ENCODE data around the gene MAML1. TPM values are rescaled to one million over a fixed set of nuclear protein-coding genes. Genes with fewer than 3 reads are reported as not detected.

Gene MAML1
- total RNA-seq, 3 donors from 2014 or later (not counting 1 experiment from before 2014, with no cell fraction given): 28.8 to 45.4 (median 37.6) TPM

- Mint-ChIP-seq H3K4me1 (peaks cover 20 to 22% of the 10 kb centered on the region in 2 donors), H3K27me3 (ENCODE audit: low read depth in 2 of 2) (no peaks in the 10 kb centered on the region), H3K36me3 (no peaks in the 10 kb centered on the region), H3K4me3 (no peak overlapping the region), H3K27ac (peak overlapping the region; percentile 18 to 72), H3K9me3 (no peaks in the 10 kb centered on the region)
- intact Hi-C loops (cut with micrococcal nuclease): no loop called here
- Histone ChIP-seq H3K27ac (ENCODE audit: low read length) (no peak overlapping the region), H3K36me3 (ENCODE audit: control insufficient read depth, insufficient read depth, low read length) (peaks cover 51% of the 10 kb centered on the region), H3K27me3 (ENCODE audit: control insufficient read depth, insufficient read depth, low read length) (no peaks in the 10 kb centered on the region), H3K9me3 (ENCODE audit: control insufficient read depth, insufficient read depth, low read length) (no peaks in the 10 kb centered on the region), H3K4me3 (ENCODE audit: low read length) (no peak overlapping the region), H3K4me1 (ENCODE audit: control insufficient read depth, insufficient read depth, low read length) (peaks cover 6% of the 10 kb centered on the region)
- DNase-seq: no peak
- TF ChIP-seq CTCF (IDR thresholded peaks at IDR 0.05): no peak
- 82% methylated on average over 9 of the region's 9 CpGs for WGBS (ENCODE audit: insufficient coverage)
- ATAC-seq: peak in 1 of 3 donors; percentile 33
Measured at GRCh38 chr5:179777909-179778308, 45.3 kb downstream of the MAML1 start.

DNA sequence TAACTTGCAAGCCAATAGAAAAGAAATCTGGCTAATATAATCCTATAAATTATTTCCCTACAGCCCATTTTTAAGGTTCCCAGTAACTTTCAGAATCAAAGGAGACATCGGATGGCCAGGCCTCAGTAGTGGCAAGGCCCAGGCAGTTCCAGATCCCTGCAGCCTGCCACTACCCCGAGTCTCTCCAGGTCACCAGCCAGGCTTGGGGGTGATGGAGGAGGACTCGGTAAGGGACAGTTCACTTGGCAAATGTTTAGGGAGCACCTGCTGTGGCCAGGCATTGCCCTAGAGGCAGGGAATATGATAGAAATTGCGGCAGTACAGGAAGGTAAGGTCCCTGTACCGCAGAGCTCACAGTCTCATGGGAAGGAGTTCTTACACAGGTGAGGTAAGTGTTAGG, 46.0 kb downstream of the MAML1 start:
- Histone ChIP-seq H3K27ac (ENCODE audit: low read length) (no peak overlapping the region), H3K9me3 (ENCODE audit: control insufficient read depth, insufficient read depth, low read length) (no peaks in the 10 kb centered on the region), H3K4me1 (ENCODE audit: control insufficient read depth, insufficient read depth, low read length) (peaks cover 6% of the 10 kb centered on the region), H3K36me3 (ENCODE audit: control insufficient read depth, insufficient read depth, low read length) (peaks cover 44% of the 10 kb centered on the region), H3K27me3 (ENCODE audit: control insufficient read depth, insufficient read depth, low read length) (no peaks in the 10 kb centered on the region), H3K4me3 (ENCODE audit: low read length) (no peak overlapping the region)
- Mint-ChIP-seq H3K9me3 (no peaks in the 10 kb centered on the region), H3K4me3 (no peak overlapping the region), H3K4me1 (peaks cover 15 to 18% of the 10 kb centered on the region in 2 donors), H3K27me3 (ENCODE audit: low read depth in 2 of 2) (no peaks in the 10 kb centered on the region), H3K36me3 (no peaks in the 10 kb centered on the region), H3K27ac (no peak overlapping the region)
- 97% methylated on average over 5 of the region's 5 CpGs for WGBS (ENCODE audit: insufficient coverage)
- no peak for DNase-seq
- TF ChIP-seq CTCF (IDR thresholded peaks at IDR 0.05): no peak
- intact Hi-C loops (cut with micrococcal nuclease): no loop called here
- no peak for ATAC-seq

- no peak overlapping the region for H3K4me3 ChIP-seq (ENCODE audit: low read length)
- H3K4me1 Mint-ChIP-seq: peaks cover 15 to 18% of the 10 kb centered on the region in 2 donors
- no peak for TF ChIP-seq CTCF (IDR thresholded peaks at IDR 0.05)
- H3K4me3 Mint-ChIP-seq: no peak overlapping the region
- DNase-seq (no peak), ATAC-seq (no peak)
- no peak overlapping the region for H3K27ac ChIP-seq (ENCODE audit: low read length)
- 94% methylated on average over 4 of the region's 4 CpGs for WGBS (ENCODE audit: insufficient coverage)
- no peaks in the 10 kb centered on the region for H3K9me3 ChIP-seq (ENCODE audit: control insufficient read depth, insufficient read depth, low read length)
- H3K27me3 ChIP-seq (ENCODE audit: control insufficient read depth, insufficient read depth, low read length): no peaks in the 10 kb centered on the region
- H3K4me1 ChIP-seq (ENCODE audit: control insufficient read depth, insufficient read depth, low read length): peaks cover 6% of the 10 kb centered on the region
- H3K27me3 Mint-ChIP-seq (ENCODE audit: low read depth in 2 of 2): no peaks in the 10 kb centered on the region
- intact Hi-C loops (cut with micrococcal nuclease): no loop called here
- H3K9me3 Mint-ChIP-seq: no peaks in the 10 kb centered on the region
- H3K36me3 ChIP-seq (ENCODE audit: control insufficient read depth, insufficient read depth, low read length): peaks cover 33% of the 10 kb centered on the region
- no peaks in the 10 kb centered on the region for H3K36me3 Mint-ChIP-seq
- no peak overlapping the region for H3K27ac Mint-ChIP-seq
Measured at GRCh38 chr5:179779826-179780225, 47.2 kb downstream of the MAML1 start.

DNA sequence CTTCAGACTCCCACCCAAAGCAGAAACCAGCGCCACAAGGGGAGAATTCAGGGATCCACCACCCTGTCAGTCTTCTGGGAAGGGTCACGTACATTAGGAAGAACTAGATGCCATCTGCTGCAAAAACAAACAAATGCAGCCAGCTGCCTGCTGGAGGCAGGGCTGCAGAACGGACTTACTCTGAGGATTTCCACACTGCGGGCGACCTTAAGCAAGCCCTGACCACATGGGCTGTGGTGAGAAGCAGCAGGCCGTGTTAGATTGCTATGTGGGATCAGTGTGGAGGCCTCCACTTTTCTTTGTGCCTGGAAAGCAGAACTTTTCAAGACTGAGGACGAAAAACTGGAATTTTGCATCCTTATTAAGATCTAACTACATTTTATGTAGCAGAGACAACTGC, 47.7 kb downstream of the MAML1 start:
- H3K27ac Mint-ChIP-seq: no peak overlapping the region
- H3K4me3 Mint-ChIP-seq: no peak overlapping the region
- intact Hi-C loops (cut with micrococcal nuclease): no loop called here
- H3K27me3 Mint-ChIP-seq (ENCODE audit: low read depth in 2 of 2): no peaks in the 10 kb centered on the region
- 77% methylated on average over 7 of the region's 7 CpGs for WGBS (ENCODE audit: insufficient coverage)
- Histone ChIP-seq H3K27me3 (ENCODE audit: control insufficient read depth, insufficient read depth, low read length) (no peaks in the 10 kb centered on the region), H3K4me3 (ENCODE audit: low read length) (no peak overlapping the region), H3K36me3 (ENCODE audit: control insufficient read depth, insufficient read depth, low read length) (peaks cover 29% of the 10 kb centered on the region), H3K4me1 (ENCODE audit: control insufficient read depth, insufficient read depth, low read length) (peaks cover 6% of the 10 kb centered on the region), H3K27ac (ENCODE audit: low read length) (no peak overlapping the region), H3K9me3 (ENCODE audit: control insufficient read depth, insufficient read depth, low read length) (no peaks in the 10 kb centered on the region)
- no peak for DNase-seq
- ATAC-seq: no peak
- no peaks in the 10 kb centered on the region for H3K9me3 Mint-ChIP-seq
- H3K36me3 Mint-ChIP-seq: no peaks in the 10 kb centered on the region
- TF ChIP-seq CTCF (IDR thresholded peaks at IDR 0.05): no peak
- H3K4me1 Mint-ChIP-seq: peaks cover 15 to 18% of the 10 kb centered on the region in 2 donors
